Mesothelial cell of epicardium (in vitro differentiated cells): Measurements from ENCODE around the gene ZGRF1. TPM values are rescaled to one million over a fixed set of nuclear protein-coding genes. Genes with fewer than 3 reads are reported as not detected.

Experiments used
- DNase-seq, 2 experiments: peaks; one replicate each; pipeline ENCODE4 v3.0.0; 2021; ENCODE audit warnings: low spot score in 2 of 2; ENCODE audit not compliant: unreplicated experiment in 2 of 2
- H3K27ac Mint-ChIP-seq: 2 replicates; pipeline ENCODE4 v1.8.0; 2021; ENCODE audit warnings: mixed read lengths
- H3K27me3 Mint-ChIP-seq: 2 replicates; pipeline ENCODE4 v1.8.0; 2021; ENCODE audit warnings: low read depth, mixed read lengths
- H3K36me3 Mint-ChIP-seq: 2 replicates; pipeline ENCODE4 v1.8.0; 2021; ENCODE audit warnings: mixed read lengths
- H3K4me1 Mint-ChIP-seq: 2 replicates; pipeline ENCODE4 v1.8.0; 2021; ENCODE audit warnings: mixed read lengths
- H3K4me3 Mint-ChIP-seq: 2 replicates; pipeline ENCODE4 v1.8.0; 2021; ENCODE audit warnings: mild to moderate bottlenecking, moderate library complexity, mixed read lengths
- H3K9me3 Mint-ChIP-seq: 2 replicates; pipeline ENCODE4 v1.8.0; 2021; ENCODE audit warnings: mixed read lengths
- total RNA-seq: library from RNA; stranded (reverse); gene quantifications from 3 replicates; pipeline ENCODE4 v1.2.1, GENCODE V29; 2021
- TF ChIP-seq, protein P1 (sequence below): fragments of 200-600 bp; sonication (generic); IDR thresholded peaks from one replicate; pipeline ENCODE4 v1.5.0; 2021; ENCODE audit warnings: antibody characterized with exemption; ENCODE audit not compliant: unreplicated experiment

The ZGRF1 gene
- total RNA-seq, 1 donor from 2014 or later = 17.9 TPM

DNA sequence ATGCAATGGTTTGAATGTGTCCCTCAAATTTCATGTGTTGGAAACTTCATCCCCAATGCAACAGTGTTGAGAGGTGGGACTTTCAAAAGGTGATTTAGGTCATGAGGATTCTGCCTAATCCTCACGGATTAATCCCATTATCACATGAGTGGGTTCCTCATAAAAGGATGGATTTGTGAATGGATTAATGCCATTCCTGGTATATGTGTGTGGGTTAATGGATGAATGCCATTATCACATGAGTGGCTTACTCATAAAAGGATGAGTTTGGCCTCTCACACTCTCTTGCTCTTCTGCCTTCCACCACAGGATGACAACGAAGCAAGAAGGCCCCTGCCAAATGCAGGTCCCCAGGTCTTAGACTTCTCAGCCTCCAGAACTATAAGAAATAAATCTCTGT is 90.2 kb downstream of the ZGRF1 start:
- Mint-ChIP-seq H3K27me3 (no peaks in the 10 kb centered on the region), H3K9me3 (no peaks in the 10 kb centered on the region), H3K27ac (no peak overlapping the region), H3K4me3 (no peak overlapping the region), H3K36me3 (peaks cover 2% of the 10 kb centered on the region), H3K4me1 (no peaks in the 10 kb centered on the region)
- DNase-seq = no peak
- TF ChIP-seq, protein P1, sequence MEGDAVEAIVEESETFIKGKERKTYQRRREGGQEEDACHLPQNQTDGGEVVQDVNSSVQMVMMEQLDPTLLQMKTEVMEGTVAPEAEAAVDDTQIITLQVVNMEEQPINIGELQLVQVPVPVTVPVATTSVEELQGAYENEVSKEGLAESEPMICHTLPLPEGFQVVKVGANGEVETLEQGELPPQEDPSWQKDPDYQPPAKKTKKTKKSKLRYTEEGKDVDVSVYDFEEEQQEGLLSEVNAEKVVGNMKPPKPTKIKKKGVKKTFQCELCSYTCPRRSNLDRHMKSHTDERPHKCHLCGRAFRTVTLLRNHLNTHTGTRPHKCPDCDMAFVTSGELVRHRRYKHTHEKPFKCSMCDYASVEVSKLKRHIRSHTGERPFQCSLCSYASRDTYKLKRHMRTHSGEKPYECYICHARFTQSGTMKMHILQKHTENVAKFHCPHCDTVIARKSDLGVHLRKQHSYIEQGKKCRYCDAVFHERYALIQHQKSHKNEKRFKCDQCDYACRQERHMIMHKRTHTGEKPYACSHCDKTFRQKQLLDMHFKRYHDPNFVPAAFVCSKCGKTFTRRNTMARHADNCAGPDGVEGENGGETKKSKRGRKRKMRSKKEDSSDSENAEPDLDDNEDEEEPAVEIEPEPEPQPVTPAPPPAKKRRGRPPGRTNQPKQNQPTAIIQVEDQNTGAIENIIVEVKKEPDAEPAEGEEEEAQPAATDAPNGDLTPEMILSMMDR = no peak

DNA sequence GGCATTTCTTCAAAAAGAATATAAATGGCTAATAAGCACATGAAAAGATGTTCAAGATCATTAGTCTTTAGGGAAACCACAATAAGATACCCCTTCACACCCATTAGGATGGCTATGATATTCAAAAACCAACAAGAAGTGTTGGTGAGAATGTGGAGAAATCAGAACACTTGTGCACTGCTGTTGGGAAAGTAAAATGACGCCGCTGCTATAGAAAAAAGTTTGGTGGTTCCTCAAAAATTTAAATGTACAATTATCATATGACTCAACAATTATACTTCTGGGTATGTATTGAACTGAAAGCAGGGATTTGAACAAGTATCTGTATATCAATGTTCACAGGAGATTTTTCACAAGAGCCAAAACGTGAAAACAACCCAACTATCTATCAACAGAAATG is 91.4 kb downstream of the ZGRF1 start:
- Mint-ChIP-seq H3K4me1 (no peaks in the 10 kb centered on the region), H3K4me3 (no peak overlapping the region), H3K27ac (no peak overlapping the region), H3K9me3 (no peaks in the 10 kb centered on the region), H3K36me3 (peaks cover 2% of the 10 kb centered on the region), H3K27me3 (no peaks in the 10 kb centered on the region)
- TF ChIP-seq, protein P1 = no peak
- DNase-seq = no peak

GRCh38 chr4:112540695-112541094 is 96.0 kb downstream of the ZGRF1 start:
- Mint-ChIP-seq H3K36me3 (peaks cover 6% of the 10 kb centered on the region), H3K4me3 (no peak overlapping the region), H3K9me3 (no peaks in the 10 kb centered on the region), H3K27ac (no peak overlapping the region), H3K4me1 (no peaks in the 10 kb centered on the region), H3K27me3 (no peaks in the 10 kb centered on the region)
- TF ChIP-seq, protein P1 = no peak
- DNase-seq = no peak

DNA sequence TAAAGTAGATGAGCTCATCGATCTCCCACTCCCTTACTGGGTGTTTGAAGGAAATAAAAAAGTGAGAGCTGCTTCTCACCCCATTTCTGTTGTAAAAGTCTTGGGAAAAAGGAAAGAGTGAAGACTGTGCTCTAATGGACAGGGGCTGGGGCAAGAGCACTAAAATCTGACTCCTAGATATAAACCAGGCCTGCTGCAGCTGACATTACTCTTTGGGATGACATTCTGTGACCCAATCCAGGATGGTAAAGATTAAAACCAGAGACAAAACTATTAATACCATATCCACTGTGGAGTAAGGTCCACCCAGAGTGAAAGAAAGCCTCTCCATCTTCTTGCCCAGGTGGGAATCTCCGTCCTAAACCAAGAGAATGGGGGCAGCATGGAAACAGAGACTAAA is 100.6 kb downstream of the ZGRF1 start:
- no peak overlapping the region for H3K4me3 Mint-ChIP-seq
- H3K4me1 Mint-ChIP-seq = no peaks in the 10 kb centered on the region
- TF ChIP-seq, protein P1 = no peak
- H3K27ac Mint-ChIP-seq = no peak overlapping the region
- no peak for DNase-seq
- no peaks in the 10 kb centered on the region for H3K9me3 Mint-ChIP-seq
- H3K27me3 Mint-ChIP-seq = peaks cover 1% of the 10 kb centered on the region
- peaks cover 4% of the 10 kb centered on the region for H3K36me3 Mint-ChIP-seq

DNA sequence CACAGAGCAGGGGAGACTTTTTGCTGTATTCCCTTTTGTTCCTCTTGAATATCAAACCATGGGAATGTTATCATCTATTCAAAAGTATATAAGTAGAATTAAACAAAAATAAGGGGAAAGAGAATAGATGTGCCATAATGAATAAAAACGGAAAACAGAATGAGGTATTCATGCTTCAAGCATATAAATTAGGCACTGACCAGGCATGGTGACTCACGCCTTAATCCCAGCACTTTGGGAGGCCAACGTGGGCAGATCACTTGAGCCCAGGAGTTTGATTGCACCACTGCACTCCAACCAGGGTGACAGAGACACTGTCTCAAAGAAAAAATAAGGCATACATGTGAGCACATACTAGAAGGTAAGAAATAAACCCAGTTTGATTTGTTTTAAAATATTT is 104.4 kb downstream of the ZGRF1 start:
- Mint-ChIP-seq H3K27me3 (peaks cover 13% of the 10 kb centered on the region), H3K9me3 (no peaks in the 10 kb centered on the region), H3K36me3 (no peaks in the 10 kb centered on the region), H3K4me1 (no peaks in the 10 kb centered on the region), H3K4me3 (no peak overlapping the region), H3K27ac (no peak overlapping the region)
- TF ChIP-seq, protein P1 = no peak
- DNase-seq = no peak

DNA sequence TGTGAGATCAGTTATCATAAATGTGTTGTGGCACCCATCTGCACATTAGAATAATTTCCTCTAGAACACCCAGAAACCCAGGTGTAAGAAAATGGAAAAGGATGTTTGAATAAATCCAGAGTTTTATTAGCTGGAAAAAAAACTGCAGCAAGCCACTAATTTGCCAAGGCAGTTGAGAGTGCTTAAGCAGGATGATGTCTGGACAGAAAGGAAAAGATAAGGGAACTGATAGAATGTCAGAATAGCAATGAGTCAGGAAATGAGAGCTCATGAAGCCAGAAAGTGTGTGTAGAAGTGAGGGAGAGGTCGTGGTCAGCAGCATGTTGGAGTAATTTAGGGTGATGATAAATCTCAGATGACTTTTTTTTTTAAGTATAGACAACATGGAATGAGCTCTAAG is 105.6 kb downstream of the ZGRF1 start:
- no peak overlapping the region for H3K27ac Mint-ChIP-seq
- no peaks in the 10 kb centered on the region for H3K9me3 Mint-ChIP-seq
- no peak overlapping the region for H3K4me3 Mint-ChIP-seq
- H3K36me3 Mint-ChIP-seq = no peaks in the 10 kb centered on the region
- no peaks in the 10 kb centered on the region for H3K4me1 Mint-ChIP-seq
- peaks cover 21% of the 10 kb centered on the region for H3K27me3 Mint-ChIP-seq
- TF ChIP-seq, protein P1 = no peak
- no peak for DNase-seq
